ENCODE results near the gene BDNF. TPM values are rescaled to one million over a fixed set of nuclear protein-coding genes. Genes with fewer than 3 reads are reported as not detected.
"Not testable (repeated sequence)": the region's sequence is repeated elsewhere in the genome, so short reads cannot be mapped to it uniquely, and the experiment has no call there.

Gene BDNF
- total RNA-seq, 1 experiment from 2014 or later: 8.3 TPM

- BruUV-seq (replicated peaks): no TSS peak
- no peak overlapping the region for H3K27ac Mint-ChIP-seq (ENCODE audit: unreplicated experiment)
- CTCF ChIA-PET: no interaction called here
- H3K36me3 Mint-ChIP-seq (ENCODE audit: insufficient read depth, unreplicated experiment): no peaks in the 10 kb centered on the region
- TF ChIP-seq CTCF (IDR thresholded peaks at IDR 0.05; ENCODE audit: unreplicated experiment): no peak
- no peaks in the 10 kb centered on the region for H3K4me1 Mint-ChIP-seq (ENCODE audit: low read depth, unreplicated experiment)
- peaks cover 2% of the 10 kb centered on the region for H3K9me3 Mint-ChIP-seq (ENCODE audit: low read depth, unreplicated experiment)
- H3K27me3 Mint-ChIP-seq (ENCODE audit: unreplicated experiment): no peaks in the 10 kb centered on the region
- DNase-seq: no peak
- no peak overlapping the region for H3K4me3 Mint-ChIP-seq (ENCODE audit: low read depth, unreplicated experiment)
- intact Hi-C loops (cut with micrococcal nuclease; ENCODE audit: unreplicated experiment): no loop called here
Observed at GRCh38 chr11:27678242-27678641, 22.0 kb downstream of the BDNF start.

- Mint-ChIP-seq H3K9me3 (ENCODE audit: low read depth, unreplicated experiment) (peaks cover 2% of the 10 kb centered on the region), H3K36me3 (ENCODE audit: insufficient read depth, unreplicated experiment) (no peaks in the 10 kb centered on the region), H3K4me3 (ENCODE audit: low read depth, unreplicated experiment) (no peak overlapping the region), H3K27me3 (ENCODE audit: unreplicated experiment) (no peaks in the 10 kb centered on the region), H3K27ac (ENCODE audit: unreplicated experiment) (no peak overlapping the region), H3K4me1 (ENCODE audit: low read depth, unreplicated experiment) (no peaks in the 10 kb centered on the region)
- TF ChIP-seq CTCF (IDR thresholded peaks at IDR 0.05; ENCODE audit: unreplicated experiment): no peak
- CTCF ChIA-PET: no interaction called here
- no TSS peak for BruUV-seq (replicated peaks)
- intact Hi-C loops (cut with micrococcal nuclease; ENCODE audit: unreplicated experiment): no loop called here
- DNase-seq: no peak
Observed at GRCh38 chr11:27677108-27677507, 23.1 kb downstream of the BDNF start.

- Mint-ChIP-seq H3K27ac (ENCODE audit: unreplicated experiment) (no peak overlapping the region), H3K4me1 (ENCODE audit: low read depth, unreplicated experiment) (no peaks in the 10 kb centered on the region), H3K9me3 (ENCODE audit: low read depth, unreplicated experiment) (peaks cover 4% of the 10 kb centered on the region), H3K4me3 (ENCODE audit: low read depth, unreplicated experiment) (no peak overlapping the region), H3K36me3 (ENCODE audit: insufficient read depth, unreplicated experiment) (no peaks in the 10 kb centered on the region), H3K27me3 (ENCODE audit: unreplicated experiment) (no peaks in the 10 kb centered on the region)
- no peak for DNase-seq
- no peak for TF ChIP-seq CTCF (IDR thresholded peaks at IDR 0.05; ENCODE audit: unreplicated experiment)
- BruUV-seq (replicated peaks): no TSS peak
- intact Hi-C loops (cut with micrococcal nuclease; ENCODE audit: unreplicated experiment): loop anchor here (1.0 kb wide), 1 partner anchor 21 kb away; no protein-coding TSS in a partner anchor
- CTCF ChIA-PET: no interaction called here
Observed at GRCh38 chr11:27673979-27674663, 26.1 kb downstream of the BDNF start.

- no peak overlapping the region for H3K4me3 Mint-ChIP-seq (ENCODE audit: low read depth, unreplicated experiment)
Observed at GRCh38 chr11:27672836-27673464, 27.3 kb downstream of the BDNF start.

GRCh38 chr11:27665508-27666101 lies 34.6 kb downstream of the BDNF start:
- H3K4me3 Mint-ChIP-seq (ENCODE audit: low read depth, unreplicated experiment); DNase-seq; intact Hi-C loops (cut with micrococcal nuclease; ENCODE audit: unreplicated experiment); CTCF ChIA-PET; H3K27me3 Mint-ChIP-seq (ENCODE audit: unreplicated experiment); BruUV-seq (replicated peaks); H3K9me3 Mint-ChIP-seq (ENCODE audit: low read depth, unreplicated experiment); H3K36me3 Mint-ChIP-seq (ENCODE audit: insufficient read depth, unreplicated experiment); H3K27ac Mint-ChIP-seq (ENCODE audit: unreplicated experiment): not testable (repeated sequence)
- peaks cover 17% of the 10 kb centered on the region for H3K4me1 Mint-ChIP-seq (ENCODE audit: low read depth, unreplicated experiment)

More at GRCh38 chr11:27672836-27673464, 27.3 kb downstream of the BDNF start:
- CTCF ChIA-PET: no interaction called here
- BruUV-seq (replicated peaks): no TSS peak
- H3K36me3 Mint-ChIP-seq (ENCODE audit: insufficient read depth, unreplicated experiment): no peaks in the 10 kb centered on the region
- peaks cover 2% of the 10 kb centered on the region for H3K9me3 Mint-ChIP-seq (ENCODE audit: low read depth, unreplicated experiment)
- no peak overlapping the region for H3K27ac Mint-ChIP-seq (ENCODE audit: unreplicated experiment)
- H3K27me3 Mint-ChIP-seq (ENCODE audit: unreplicated experiment): no peaks in the 10 kb centered on the region
- intact Hi-C loops (cut with micrococcal nuclease; ENCODE audit: unreplicated experiment): no loop called here
- TF ChIP-seq CTCF (IDR thresholded peaks at IDR 0.05; ENCODE audit: unreplicated experiment): no peak
- H3K4me1 Mint-ChIP-seq (ENCODE audit: low read depth, unreplicated experiment): no peaks in the 10 kb centered on the region
- DNase-seq: no peak

Data from Calu3 (cell line).